SKM-1 (cell line): ENCODE data around the gene KLF15.

Experiments
- DNase-seq: peaks from one replicate; lab custom pipeline; 2025; ENCODE audit not compliant: unreplicated experiment; lab: John Stamatoyannopoulos, UW

The KLF15 gene

GRCh38 chr3:126307591-126308393 lies 49.4 kb downstream of the KLF15 start:
- DNase-seq: no peak

- DNase-seq: no peak
Measured at GRCh38 chr3:126306888-126307482, 50.2 kb downstream of the KLF15 start.

GRCh38 chr3:126306397-126306796 lies 50.8 kb downstream of the KLF15 start:
- no peak for DNase-seq

GRCh38 chr3:126305427-126305826 lies 51.8 kb downstream of the KLF15 start:
- no peak for DNase-seq

- no peak for DNase-seq
Measured at GRCh38 chr3:126304704-126305103, 52.5 kb downstream of the KLF15 start.

GRCh38 chr3:126304291-126304690 lies 52.9 kb downstream of the KLF15 start:
- no peak for DNase-seq

GRCh38 chr3:126303272-126303671 lies 53.9 kb downstream of the KLF15 start:
- DNase-seq: no peak

- no peak for DNase-seq
Measured at GRCh38 chr3:126300761-126301481, 56.3 kb downstream of the KLF15 start.

GRCh38 chr3:126300001-126300760 lies 57.0 kb downstream of the KLF15 start:
- no peak for DNase-seq

- no peak for DNase-seq
Measured at GRCh38 chr3:126295407-126295939, 61.7 kb downstream of the KLF15 start.

GRCh38 chr3:126294211-126294808 lies 62.9 kb downstream of the KLF15 start:
- DNase-seq: no peak

GRCh38 chr3:126293370-126294082 lies 63.7 kb downstream of the KLF15 start:
- DNase-seq: no peak
